ENCODE data around the gene NATD1.

- TF ChIP-seq CTCF (IDR thresholded peaks at IDR 0.05; ENCODE audit: low read depth, low read length, missing input control) = no peak
- TF ChIP-seq MAX (IDR thresholded peaks at IDR 0.05) = no peak
- TF ChIP-seq REST (IDR thresholded peaks at IDR 0.05) = no peak
- TF ChIP-seq YY1 (IDR thresholded peaks at IDR 0.05) = no peak
- TF ChIP-seq RXRA (IDR thresholded peaks at IDR 0.05) = no peak
- TF ChIP-seq SP1 (IDR thresholded peaks at IDR 0.05) = no peak
- TF ChIP-seq RAD21 (IDR thresholded peaks at IDR 0.05) = no peak
- TF ChIP-seq ZBTB33 (IDR thresholded peaks at IDR 0.05) = no peak
- no peak for TF ChIP-seq EGR1 (IDR thresholded peaks at IDR 0.05; ENCODE audit: low read depth in 2 of 2)
- TF ChIP-seq HNF4G (IDR thresholded peaks at IDR 0.05) = no peak
- TF ChIP-seq TAF1 (conservative IDR thresholded peaks at IDR 0.05) = no peak
- no peak for TF ChIP-seq ATF3 (IDR thresholded peaks at IDR 0.05)
- TF ChIP-seq GABPA (IDR thresholded peaks at IDR 0.05 in 1 of 2, conservative IDR thresholded peaks at IDR 0.05 in 1 of 2) = no peak
Observed at GRCh38 chr17:21242780-21243515, 10.3 kb downstream of the NATD1 start.

Measured in liver (tissue), 3 donors.